H9 (cell line): ENCODE measurements around the gene NEK7. TPM values are rescaled to one million over a fixed set of nuclear protein-coding genes. Genes with fewer than 3 reads are reported as not detected.

Experiments used
- DNase-seq: peaks from one replicate; pipeline ENCODE4 v3.0.0-alpha.2; 2017
- H2AFZ ChIP-seq: one replicate; pipeline ENCODE4 v1.6.1; 2013; ENCODE audit warnings: mild to moderate bottlenecking, low read length, control low read depth, moderate library complexity
- H2AK5ac ChIP-seq: 2 replicates; pipeline ENCODE4 v1.6.1; 2013; ENCODE audit warnings: low read length, control low read depth, mixed read lengths; ENCODE audit not compliant: insufficient read length
- H2BK120ac ChIP-seq: one replicate; pipeline ENCODE4 v1.6.1; 2013; ENCODE audit warnings: low read depth, mild to moderate bottlenecking, low read length, control low read depth, inconsistent platforms; ENCODE audit not compliant: poor library complexity, severe bottlenecking
- H2BK12ac ChIP-seq: 2 replicates; pipeline ENCODE4 v1.6.1; 2013; ENCODE audit warnings: low read length, control low read depth, mixed read lengths, low read depth; ENCODE audit not compliant: insufficient read length
- H2BK15ac ChIP-seq: 2 replicates; pipeline ENCODE4 v1.6.1; 2013; ENCODE audit warnings: low read depth, low read length, control low read depth
- H2BK20ac ChIP-seq: one replicate; pipeline ENCODE4 v1.6.1; 2013; ENCODE audit warnings: low read depth, mild to moderate bottlenecking, low read length, control low read depth, inconsistent platforms; ENCODE audit not compliant: poor library complexity, severe bottlenecking
- H2BK5ac ChIP-seq: 2 replicates; pipeline ENCODE4 v1.6.1; 2013; ENCODE audit warnings: low read length, control low read depth, mixed read lengths; ENCODE audit not compliant: insufficient read length
- H3K14ac ChIP-seq: 2 replicates; pipeline ENCODE4 v1.6.1; 2013; ENCODE audit warnings: low read length, control low read depth; ENCODE audit not compliant: insufficient read depth
- H3K18ac ChIP-seq: 2 replicates; pipeline ENCODE4 v1.6.1; 2013; ENCODE audit warnings: low read depth, mild to moderate bottlenecking, mixed read lengths, low read length, control low read depth; ENCODE audit not compliant: insufficient read length
- H3K23ac ChIP-seq: 2 replicates; pipeline ENCODE4 v1.6.1; 2013; ENCODE audit warnings: low read length, control low read depth, mixed read lengths, low read depth; ENCODE audit not compliant: insufficient read length
- H3K23me2 ChIP-seq: 2 replicates; pipeline ENCODE4 v1.6.1; 2013; ENCODE audit warnings: low read depth, mild to moderate bottlenecking, mixed read lengths, low read length, control low read depth; ENCODE audit not compliant: insufficient read length, poor library complexity, severe bottlenecking
- H3K27ac ChIP-seq: 2 replicates; pipeline ENCODE4 v1.5.1; 2013; ENCODE audit warnings: low read length, control low read depth, mixed read lengths, low read depth; ENCODE audit not compliant: insufficient read length
- H3K27me3 ChIP-seq: 2 replicates; pipeline ENCODE4 v1.6.1; 2013; ENCODE audit warnings: low read length, control low read depth, inconsistent platforms; ENCODE audit not compliant: insufficient read depth
- H3K4ac ChIP-seq: 2 replicates; pipeline ENCODE4 v1.6.1; 2013; ENCODE audit warnings: low read depth, mild to moderate bottlenecking, control low read depth, inconsistent platforms, low read length, moderate library complexity
- H3K4me1 ChIP-seq: 2 replicates; pipeline ENCODE4 v1.6.1; 2013; ENCODE audit warnings: low read length, control low read depth, inconsistent platforms; ENCODE audit not compliant: insufficient read depth
- H3K4me2 ChIP-seq: 2 replicates; pipeline ENCODE4 v1.6.1; 2013; ENCODE audit warnings: low read length, control low read depth, mixed read lengths; ENCODE audit not compliant: insufficient read length, insufficient read depth
- H3K56ac ChIP-seq: 2 replicates; pipeline ENCODE4 v1.6.1; 2013; ENCODE audit warnings: low read depth, mild to moderate bottlenecking, mixed read lengths, low read length, control low read depth; ENCODE audit not compliant: insufficient read length
- H3K79me1 ChIP-seq: 2 replicates; pipeline ENCODE4 v1.6.1; 2013; ENCODE audit warnings: low read depth, mild to moderate bottlenecking, moderate library complexity, low read length, control low read depth, inconsistent platforms; ENCODE audit not compliant: insufficient read depth, poor library complexity, severe bottlenecking
- H3K79me2 ChIP-seq: 2 replicates; pipeline ENCODE4 v1.6.1; 2013; ENCODE audit warnings: low read length, control low read depth, inconsistent platforms; ENCODE audit not compliant: insufficient read depth
- H3K9ac ChIP-seq: 2 replicates; pipeline ENCODE4 v1.6.1; 2013; ENCODE audit warnings: low read length, control low read depth, mixed read lengths; ENCODE audit not compliant: insufficient read length; ENCODE audit errors: extremely low read depth
- H3K9me3 ChIP-seq: one replicate; pipeline ENCODE4 v1.6.1; 2013; ENCODE audit warnings: low read depth, low read length, inconsistent platforms; ENCODE audit not compliant: control insufficient read depth
- H3T11ph ChIP-seq: one replicate; pipeline ENCODE4 v1.6.1; 2013; ENCODE audit warnings: mild to moderate bottlenecking, low read length, control low read depth, inconsistent platforms
- H4K20me1 ChIP-seq: one replicate; pipeline ENCODE4 v1.6.1; 2013; ENCODE audit not compliant: control insufficient read depth, insufficient read length, insufficient read depth
- H4K5ac ChIP-seq: 2 replicates; pipeline ENCODE4 v1.6.1; 2013; ENCODE audit warnings: low read depth, mild to moderate bottlenecking, mixed read lengths, low read length, control low read depth; ENCODE audit not compliant: insufficient read length
- H4K8ac ChIP-seq: replicated peaks from 2 replicates; pipeline ENCODE4 v1.6.1; 2013; ENCODE audit warnings: low read length, control low read depth, mixed read lengths, low read depth; ENCODE audit not compliant: insufficient read length
- H4K91ac ChIP-seq: 2 replicates; pipeline ENCODE4 v1.6.1; 2013; ENCODE audit warnings: low read depth, mild to moderate bottlenecking, moderate library complexity, mixed read lengths, low read length, control low read depth; ENCODE audit not compliant: insufficient read length
- H3K27ac Mint-ChIP-seq, 3 experiments: 2 replicates in 2 of 3; 3 replicates in 1 of 3; pipeline ENCODE4 v1.8.0; 2020 to 2021; ENCODE audit warnings: mixed read lengths in 3 of 3, mild to moderate bottlenecking in 1 of 3, moderate library complexity in 1 of 3
- H3K27me3 Mint-ChIP-seq: 2 replicates; pipeline ENCODE4 v1.8.0; 2021; ENCODE audit warnings: low read depth, mild to moderate bottlenecking, moderate library complexity, mixed read lengths
- H3K36me3 Mint-ChIP-seq, 3 experiments: 2 replicates in 2 of 3; 3 replicates in 1 of 3; pipeline ENCODE4 v1.8.0; 2020 to 2021; ENCODE audit warnings: low read depth in 3 of 3, mixed read lengths in 3 of 3; ENCODE audit not compliant: insufficient read depth in 1 of 3
- H3K4me1 Mint-ChIP-seq, 2 experiments: 2 replicates each; pipeline ENCODE4 v1.8.0; 2020; ENCODE audit warnings: mixed read lengths in 2 of 2
- H3K4me3 Mint-ChIP-seq, 2 experiments: 2 replicates in 1 of 2; 3 replicates in 1 of 2; pipeline ENCODE4 v1.8.0; 2020 to 2021; ENCODE audit warnings: mild to moderate bottlenecking in 2 of 2, mixed read lengths in 2 of 2, moderate library complexity in 1 of 2
- H3K9me3 Mint-ChIP-seq, 2 experiments: 2 replicates in 1 of 2; 3 replicates in 1 of 2; pipeline ENCODE4 v1.8.0; 2020; ENCODE audit warnings: mild to moderate bottlenecking in 2 of 2, mixed read lengths in 2 of 2, moderate library complexity in 1 of 2
- CTCF ChIP-seq: fragments of 200-600 bp; sonication (generic); conservative IDR thresholded peaks from 3 replicates; pipeline ENCODE4 v1.8.0; 2021; ENCODE audit warnings: antibody characterized with exemption, mild to moderate bottlenecking
- WGBS: extraction: QIAGEN DNeasy Blood & Tissue Kit; methylation state at CpG from one replicate; pipeline ENCODE4 v1.1.7; 2013; ENCODE audit warnings: missing lambda C conversion rate, low lambda C conversion rate, mixed read lengths; ENCODE audit not compliant: insufficient read length; ENCODE audit errors: extremely low coverage; 5-methylcytosine and 5-hydroxymethylcytosine counted together
- total RNA-seq: library from RNA; stranded (reverse); gene quantifications from 2 replicates; pipeline ENCODE4 v1.2.1, GENCODE V29; 2021

Gene NEK7
- total RNA-seq, 1 experiment from 2014 or later, result 9.6 TPM

- Histone ChIP-seq H2AFZ (no peak overlapping the region), H3K9ac (no peak overlapping the region), H4K5ac (no peak overlapping the region), H3K14ac (no peak overlapping the region), H3K23ac (no peak overlapping the region), H2BK5ac (no peak overlapping the region), H4K8ac (no peak overlapping the region), H3K9me3 (no peaks in the 10 kb centered on the region), H3K27ac (no peak overlapping the region), H2BK120ac (no peak overlapping the region), H3K23me2 (no peaks in the 10 kb centered on the region), H3K4me2 (no peak overlapping the region), H3K27me3 (no peaks in the 10 kb centered on the region), H4K91ac (no peak overlapping the region), H3K56ac (no peak overlapping the region), H2BK12ac (no peak overlapping the region), H3T11ph (no peak overlapping the region), H2AK5ac (no peak overlapping the region), H3K18ac (no peak overlapping the region), H2BK15ac (no peak overlapping the region), H4K20me1 (no peaks in the 10 kb centered on the region), H3K4me1 (no peaks in the 10 kb centered on the region), H3K79me1 (no peaks in the 10 kb centered on the region), H3K4ac (no peak overlapping the region), H3K79me2 (no peaks in the 10 kb centered on the region), H2BK20ac (no peak overlapping the region)
- Mint-ChIP-seq H3K27ac (peak overlapping the region in 1 of 3 experiments; percentile 22; a peak in 1 of 7 replicates), H3K9me3 (no peaks in the 10 kb centered on the region), H3K36me3 (no peaks in the 10 kb centered on the region), H3K4me3 (no peak overlapping the region), H3K27me3 (no peaks in the 10 kb centered on the region), H3K4me1 (peaks cover 0 to 3% of the 10 kb centered on the region in 2 experiments; a peak in 3 of 4 replicates)
- DNase-seq, result no peak
- no CpG with 5 or more reads among the region's 1 CpG for WGBS
- no peak for TF ChIP-seq CTCF
These were observed 117.0 kb downstream of the NEK7 start for GRCh38 chr1:198273748-198274295.
